ENCODE data around the gene LATS2. TPM values are rescaled to one million over a fixed set of nuclear protein-coding genes. Genes with fewer than 3 reads are reported as not detected.
"Not testable (repeated sequence)": the region's sequence is repeated elsewhere in the genome, so short reads cannot be mapped to it uniquely, and the experiment has no call there.

Gene LATS2
- polyA plus RNA-seq, 4 donors = 23.6 to 28.3 (median 25.9) TPM

DNA sequence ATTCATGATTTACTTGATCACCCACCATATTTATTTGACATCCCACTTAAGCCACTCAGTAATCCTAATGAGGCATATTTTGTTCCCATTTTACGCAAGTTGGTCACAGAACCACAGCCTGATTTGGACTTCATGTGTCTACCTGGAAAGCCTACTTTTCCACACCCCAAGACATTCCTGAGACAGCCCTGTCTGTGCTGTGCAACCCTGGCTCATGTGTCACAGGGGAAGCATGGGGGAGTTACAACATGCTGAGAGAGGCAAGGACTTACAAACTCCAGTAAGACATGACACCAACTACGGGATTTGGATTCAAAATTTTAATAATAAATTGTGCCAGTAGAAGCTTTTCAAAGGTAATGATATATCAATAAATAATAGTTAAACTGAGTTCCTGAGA, 88.7 kb downstream of the LATS2 start:
- no peak for DNase-seq (ENCODE audit: low read depth in 4 of 4, low spot score in 2 of 4)

DNA sequence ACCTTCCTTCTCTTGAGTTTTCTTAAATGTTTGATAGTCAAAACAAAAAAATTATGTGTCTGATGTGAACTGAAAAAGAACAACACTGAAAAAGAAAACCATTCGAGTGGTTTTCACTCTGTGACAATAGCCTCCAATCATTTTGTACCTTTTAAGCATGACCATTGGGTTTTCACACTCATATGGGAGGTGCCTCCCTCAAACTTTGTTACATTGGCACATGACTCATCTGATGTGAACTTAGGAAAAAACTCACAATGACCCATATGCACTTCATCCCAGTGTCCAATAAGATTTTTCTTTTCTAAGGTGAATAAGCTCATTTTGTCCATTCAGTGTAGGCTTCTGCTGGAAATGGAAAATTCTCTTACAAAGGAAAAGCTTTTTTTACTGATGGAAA, 92.2 kb downstream of the LATS2 start:
- no peak for DNase-seq (ENCODE audit: low read depth in 4 of 4, low spot score in 2 of 4)

DNA sequence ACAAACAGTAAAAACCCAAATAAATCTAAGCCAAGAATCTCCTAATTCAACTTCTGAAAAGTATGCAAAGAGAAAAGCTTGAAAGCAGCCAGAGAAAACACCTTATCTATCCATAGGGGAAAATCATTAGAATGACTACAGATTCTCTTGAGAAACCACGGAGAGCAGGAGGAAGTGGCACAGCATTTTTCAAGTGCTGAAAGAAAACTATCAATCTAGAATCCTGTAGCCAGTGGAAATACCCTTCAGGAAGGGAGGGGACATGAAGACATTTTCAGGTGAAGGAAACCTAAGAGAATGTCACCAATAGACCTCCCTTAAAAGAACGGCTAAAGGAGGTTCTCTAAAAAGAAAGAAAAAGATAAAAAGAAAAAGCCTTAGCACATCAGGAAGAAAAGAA, 92.6 kb downstream of the LATS2 start:
- no peak for DNase-seq (ENCODE audit: low read depth in 4 of 4, low spot score in 2 of 4)

DNA sequence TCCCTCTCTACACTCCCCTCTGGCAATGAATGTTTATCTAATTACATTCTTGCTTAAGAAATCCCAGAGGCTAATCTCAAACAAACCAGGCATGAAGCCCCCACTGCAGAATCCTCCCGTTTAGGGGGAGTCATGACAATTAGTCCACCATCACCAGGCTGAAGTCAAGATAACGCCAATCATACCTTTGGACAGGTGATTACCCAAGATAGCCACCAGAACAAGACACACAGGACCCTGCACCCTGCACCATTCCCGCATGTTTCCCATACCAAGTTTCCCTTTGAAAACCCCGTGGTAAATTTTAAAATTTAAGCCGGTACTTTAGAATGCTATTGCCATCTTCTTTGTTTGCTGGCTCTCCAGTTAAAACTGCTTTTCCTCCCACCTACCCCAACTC, 94.0 kb downstream of the LATS2 start:
- no peak for DNase-seq (ENCODE audit: low read depth in 4 of 4, low spot score in 2 of 4)

DNA sequence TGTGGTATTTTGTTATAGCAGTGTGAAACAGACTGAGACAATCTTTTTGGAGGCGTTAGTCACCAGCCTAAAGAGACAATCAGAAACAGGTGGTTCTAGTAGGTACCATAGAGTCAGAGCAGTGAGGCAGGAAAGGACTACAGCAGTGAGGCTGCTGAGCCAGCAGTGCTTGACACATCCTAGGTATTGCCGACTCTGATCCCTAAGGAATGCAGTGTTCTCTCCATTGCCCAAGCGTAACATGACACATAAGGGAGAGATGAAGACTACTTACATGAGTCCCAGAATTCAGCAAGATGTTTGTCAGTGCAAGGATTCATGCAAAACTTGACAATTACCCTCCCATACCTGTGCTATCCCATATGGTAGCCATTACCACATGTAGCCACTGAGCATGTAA, 96.5 kb downstream of the LATS2 start:
- no peak for DNase-seq (ENCODE audit: low read depth in 4 of 4, low spot score in 2 of 4)

DNA sequence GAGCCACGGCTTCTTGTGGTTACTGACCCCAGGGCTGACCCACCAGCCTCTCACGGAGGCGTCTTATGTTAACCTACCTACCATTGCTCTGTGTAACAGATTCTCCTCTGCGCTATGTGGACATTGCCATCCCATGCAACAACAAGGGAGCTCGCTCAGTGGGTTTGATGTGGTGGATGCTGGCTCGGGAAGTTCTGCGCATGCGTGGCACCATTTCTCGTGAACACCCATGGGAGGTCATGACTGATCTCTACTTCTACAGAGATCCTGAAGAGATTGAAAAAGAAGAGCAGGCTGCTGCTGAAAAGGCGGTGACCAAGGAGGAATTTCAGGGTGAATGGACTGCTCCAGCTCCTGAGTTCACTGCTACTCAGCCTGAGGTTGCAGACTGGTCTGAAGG, 99.7 kb downstream of the LATS2 start:
- DNase-seq (ENCODE audit: low read depth in 4 of 4, low spot score in 2 of 4) = not testable (repeated sequence)

DNA sequence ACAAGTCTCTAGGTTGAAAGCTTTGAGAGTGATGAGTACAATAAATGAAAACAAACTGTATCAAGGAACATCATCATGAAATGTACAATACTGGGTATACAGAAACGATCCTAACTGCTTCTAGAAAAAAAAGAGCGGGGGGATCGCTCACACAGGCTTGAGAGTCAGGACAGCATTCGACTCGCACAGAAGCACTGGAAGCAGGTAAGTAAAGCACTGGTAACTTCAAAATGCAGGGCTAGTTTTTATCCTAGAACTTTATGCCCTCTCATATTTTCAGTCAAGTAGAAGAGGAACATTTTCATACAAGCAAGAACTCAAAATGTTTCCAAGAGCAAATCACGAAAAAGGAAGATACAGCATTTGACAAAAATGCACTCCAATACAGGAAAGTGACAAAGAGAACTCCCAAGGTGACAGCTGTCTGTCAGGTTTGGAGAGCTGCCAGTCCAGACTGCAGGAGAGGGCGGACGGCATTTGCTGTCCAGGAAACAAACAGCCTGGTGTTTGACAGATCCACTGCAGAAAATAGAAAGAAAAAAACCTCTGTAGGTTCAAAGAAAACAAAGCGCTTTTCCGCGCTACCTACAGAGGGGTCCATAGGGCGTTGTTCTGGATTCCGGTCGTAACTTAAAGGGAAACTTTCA, 100.6 kb downstream of the LATS2 start:
- DNase-seq (ENCODE audit: low read depth in 4 of 4, low spot score in 2 of 4) = no peak

DNA sequence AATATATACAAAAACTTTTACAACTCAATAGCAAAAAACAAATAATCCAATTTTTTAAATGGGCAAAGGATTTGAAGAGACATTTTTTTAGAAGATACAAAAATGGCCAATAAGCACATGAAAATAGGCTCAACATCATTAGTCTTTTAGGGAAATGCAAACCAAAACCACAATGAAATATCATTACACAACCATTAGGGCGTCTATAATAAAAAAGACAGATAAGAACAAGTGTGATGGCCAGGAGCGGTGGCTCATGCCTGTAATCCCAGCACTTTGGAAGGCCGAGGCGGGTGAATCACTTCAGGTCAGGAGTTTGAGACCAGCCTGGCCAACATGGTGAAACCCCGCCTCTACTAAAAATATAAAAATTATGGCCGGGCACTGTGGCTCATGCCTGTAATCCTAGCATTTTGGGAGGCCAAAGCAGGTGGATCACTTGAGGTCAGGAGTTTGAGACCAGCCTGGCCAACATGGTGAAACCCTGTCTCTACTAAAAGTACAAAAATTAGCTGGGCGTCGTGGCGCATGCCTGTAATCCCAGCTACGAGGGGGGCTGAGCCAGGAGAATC, 104.3 kb downstream of the LATS2 start:
- not testable (repeated sequence) for DNase-seq (ENCODE audit: low read depth in 4 of 4, low spot score in 2 of 4)

DNA sequence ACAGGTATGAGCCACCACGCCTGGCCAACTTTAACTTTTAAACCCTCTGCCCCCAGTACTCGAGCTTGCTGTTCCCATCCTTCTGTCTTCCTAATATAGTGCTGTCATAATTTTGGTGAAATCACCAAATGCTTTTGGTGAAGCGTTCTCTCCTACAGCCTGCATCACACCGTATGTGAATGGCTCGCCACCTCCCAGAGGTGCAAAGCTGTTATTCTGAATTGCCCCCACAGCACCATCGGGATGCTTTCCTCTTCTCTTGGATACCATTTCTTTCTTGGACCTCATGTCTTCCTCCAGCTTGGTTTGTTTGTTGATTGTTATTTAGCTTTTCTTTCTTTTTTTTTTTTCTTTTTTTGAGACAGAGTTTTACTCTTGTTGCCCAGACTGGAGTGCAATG, 105.9 kb downstream of the LATS2 start:
- DNase-seq (ENCODE audit: low read depth in 4 of 4, low spot score in 2 of 4) = no peak

DNA sequence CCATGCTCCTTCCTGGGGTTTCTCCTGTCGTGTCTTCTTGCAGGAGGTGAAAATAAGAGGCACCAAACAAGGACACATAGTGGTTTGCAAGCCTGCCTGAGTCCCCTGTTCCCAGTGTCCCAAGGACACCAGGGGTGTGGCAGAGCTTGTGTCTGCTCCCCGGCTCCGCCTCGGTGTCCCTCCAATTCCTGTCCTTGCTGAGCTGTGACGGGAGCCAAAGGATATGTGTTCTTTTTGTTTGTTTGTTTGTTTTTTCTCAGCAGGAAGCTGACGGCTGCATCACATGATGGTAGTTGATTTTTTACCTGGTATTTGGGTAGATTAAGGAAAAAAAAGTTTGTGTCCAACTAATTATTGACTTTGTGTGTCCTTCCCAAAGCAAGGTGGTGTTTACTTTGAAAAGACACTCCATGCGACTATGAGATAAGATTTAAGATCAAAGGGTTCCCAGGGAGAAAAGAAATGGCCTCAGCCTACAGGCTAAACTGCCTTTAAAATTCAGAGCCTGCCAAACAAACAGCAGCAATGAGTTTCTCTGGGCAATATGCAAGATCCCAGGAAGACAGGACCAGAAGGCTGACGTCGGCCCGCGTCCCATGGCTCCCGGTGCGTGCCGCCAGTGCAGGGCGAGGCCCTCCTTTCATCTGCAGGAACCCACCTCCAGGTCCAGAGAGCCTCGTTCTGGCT, 108.0 kb downstream of the LATS2 start:
- no peak for DNase-seq (ENCODE audit: low read depth in 4 of 4, low spot score in 2 of 4)

DNA sequence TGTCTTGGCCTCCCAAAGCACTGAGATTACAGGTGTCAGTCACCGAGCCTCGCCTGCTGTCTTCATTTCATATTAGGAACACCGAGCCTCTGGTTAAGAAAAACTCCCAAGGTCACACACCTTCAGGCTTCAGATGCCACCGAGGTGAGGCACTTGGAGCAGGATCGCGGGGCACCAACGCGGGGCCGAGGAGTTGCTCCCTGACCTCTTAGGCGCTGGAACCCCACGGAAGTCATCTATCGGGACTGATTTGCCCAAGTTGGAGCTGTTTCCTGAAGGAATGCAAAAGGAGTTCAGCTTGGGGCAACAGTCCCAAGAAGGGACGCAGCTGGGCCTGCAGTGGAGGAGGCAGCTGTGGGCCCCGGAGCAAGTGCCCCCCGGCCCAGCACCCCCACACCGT, 108.5 kb downstream of the LATS2 start:
- no peak for DNase-seq (ENCODE audit: low read depth in 4 of 4, low spot score in 2 of 4)

DNA sequence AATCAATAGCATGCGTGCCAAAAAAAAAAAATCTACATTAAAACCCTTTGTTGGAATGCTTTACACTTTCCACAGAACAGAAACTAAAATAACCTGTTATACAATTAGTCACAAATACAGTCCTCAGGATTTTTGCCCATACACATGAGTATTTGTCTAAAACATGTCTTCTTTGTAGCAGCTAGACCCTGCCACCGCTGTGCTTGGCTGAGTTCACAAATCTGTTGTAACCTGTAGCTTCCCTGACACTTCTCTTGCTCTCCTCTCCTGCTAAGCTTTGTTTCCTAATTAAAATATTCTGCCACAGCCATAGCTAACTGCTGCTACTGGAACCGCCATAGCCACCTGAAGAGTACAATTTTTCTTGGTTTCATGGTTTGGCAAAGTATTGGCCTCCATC, 113.4 kb downstream of the LATS2 start:
- DNase-seq (ENCODE audit: low read depth in 4 of 4, low spot score in 2 of 4) = not testable (repeated sequence)

DNA sequence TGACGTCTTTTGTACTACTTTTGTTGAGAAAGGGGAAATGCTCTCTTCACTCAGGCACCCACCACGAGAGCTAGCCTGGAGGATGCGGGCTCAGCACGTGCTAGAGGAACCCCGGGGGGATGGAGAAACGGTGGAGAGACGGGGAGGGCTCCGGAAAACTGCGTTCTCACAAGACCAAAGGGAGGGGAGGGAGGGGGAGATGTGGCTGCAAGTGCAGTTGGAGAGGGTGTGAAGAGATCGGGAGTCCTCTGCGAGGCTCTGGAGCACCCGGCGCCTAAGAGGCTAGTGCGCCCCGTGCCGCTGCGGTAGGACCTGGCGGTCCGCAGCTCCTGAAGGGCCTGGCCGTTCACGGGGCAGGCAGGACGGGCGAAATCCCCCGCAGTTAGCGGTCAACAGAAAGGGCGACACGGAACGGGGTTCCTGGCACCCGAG, 115.4 kb downstream of the LATS2 start:
- no peak for DNase-seq (ENCODE audit: low read depth in 4 of 4, low spot score in 2 of 4)

DNA sequence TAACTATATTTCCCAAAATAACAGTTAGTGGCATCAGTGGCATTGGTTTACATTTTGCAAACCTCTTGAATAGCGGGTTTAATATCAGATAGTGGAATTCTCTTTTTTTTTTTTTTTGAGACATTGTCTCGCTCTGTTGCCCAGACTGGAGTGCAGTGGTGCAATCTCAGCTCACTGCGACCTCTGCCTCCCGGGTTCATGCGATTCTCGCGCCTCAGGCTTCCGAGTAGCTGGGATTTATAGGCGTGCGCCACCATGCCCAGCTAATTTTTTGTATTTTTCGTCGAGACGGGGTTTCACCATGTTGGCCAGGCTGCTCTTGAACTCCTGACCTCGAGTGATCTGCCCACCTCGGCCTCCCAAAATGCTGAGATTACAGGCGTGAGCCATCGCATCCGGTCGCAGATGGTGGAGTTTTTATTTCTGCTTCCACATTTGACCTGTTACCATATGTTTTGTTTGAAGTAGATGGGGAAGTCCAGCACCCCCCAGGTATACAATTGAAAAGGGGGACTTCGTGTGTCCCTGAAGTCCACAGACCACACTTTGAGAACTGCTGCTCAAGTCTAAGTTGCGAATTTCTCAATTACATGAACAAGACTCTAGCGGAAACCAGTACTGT, 118.3 kb downstream of the LATS2 start:
- no peak for DNase-seq (ENCODE audit: low read depth in 4 of 4, low spot score in 2 of 4)

DNA sequence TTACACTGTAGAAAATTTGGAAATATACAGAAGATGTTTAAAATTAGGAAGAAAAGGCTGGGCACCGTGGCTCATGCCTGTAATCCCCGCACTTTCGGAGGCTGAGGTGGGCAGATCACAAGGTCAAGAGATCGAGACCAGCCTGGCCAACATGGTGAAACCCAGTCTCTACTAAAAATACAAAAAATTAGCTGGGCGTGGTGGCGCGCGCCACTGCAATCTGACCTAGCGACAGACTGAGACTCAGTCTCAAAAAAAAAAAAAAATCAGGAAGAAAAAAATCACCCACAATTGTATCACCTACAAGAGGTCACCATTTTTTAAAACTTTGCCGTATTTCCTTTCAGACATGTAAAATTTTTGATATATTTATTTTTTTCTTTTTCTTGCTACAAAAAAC, 120.9 kb downstream of the LATS2 start:
- not testable (repeated sequence) for DNase-seq (ENCODE audit: low read depth in 4 of 4, low spot score in 2 of 4)

DNA sequence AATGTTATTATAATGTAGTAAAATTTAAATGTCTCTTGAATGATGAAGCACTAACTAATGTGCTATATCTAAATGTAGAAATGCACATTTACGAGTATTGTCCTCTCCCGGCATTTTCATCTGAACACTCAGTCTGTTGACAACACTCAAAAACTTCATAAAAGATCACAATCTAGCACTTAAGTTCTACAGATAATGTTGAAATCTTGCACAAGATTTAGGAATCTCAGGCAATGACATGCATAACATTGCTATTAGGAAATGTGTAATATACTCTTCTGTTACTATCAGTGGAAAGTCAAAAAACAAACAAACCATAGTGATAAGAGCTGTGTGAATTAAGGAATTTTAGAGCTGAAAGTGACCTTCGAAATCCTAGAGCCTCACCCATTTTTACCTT, 121.3 kb downstream of the LATS2 start:
- no peak for DNase-seq (ENCODE audit: low read depth in 4 of 4, low spot score in 2 of 4)

DNA sequence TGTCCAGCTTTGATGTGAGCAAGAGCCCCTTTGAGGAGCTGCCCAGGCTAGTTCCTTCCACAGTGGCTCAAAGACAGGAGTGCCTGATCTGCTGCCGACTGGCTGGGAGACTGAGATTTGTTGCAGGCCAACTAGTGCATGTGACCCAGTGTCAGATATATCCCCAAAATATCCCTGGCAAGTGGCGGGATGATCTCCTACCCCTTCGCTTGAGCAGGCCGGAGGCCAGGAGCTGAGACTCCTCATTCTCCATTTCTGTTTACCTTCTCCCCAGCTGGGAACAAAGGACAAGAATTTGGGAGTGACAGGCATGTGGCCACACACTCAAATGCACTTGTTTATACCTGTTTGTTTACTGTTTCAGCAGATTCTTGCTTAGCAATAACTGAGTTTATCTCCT, 121.7 kb downstream of the LATS2 start:
- no peak for DNase-seq (ENCODE audit: low read depth in 4 of 4, low spot score in 2 of 4)

DNA sequence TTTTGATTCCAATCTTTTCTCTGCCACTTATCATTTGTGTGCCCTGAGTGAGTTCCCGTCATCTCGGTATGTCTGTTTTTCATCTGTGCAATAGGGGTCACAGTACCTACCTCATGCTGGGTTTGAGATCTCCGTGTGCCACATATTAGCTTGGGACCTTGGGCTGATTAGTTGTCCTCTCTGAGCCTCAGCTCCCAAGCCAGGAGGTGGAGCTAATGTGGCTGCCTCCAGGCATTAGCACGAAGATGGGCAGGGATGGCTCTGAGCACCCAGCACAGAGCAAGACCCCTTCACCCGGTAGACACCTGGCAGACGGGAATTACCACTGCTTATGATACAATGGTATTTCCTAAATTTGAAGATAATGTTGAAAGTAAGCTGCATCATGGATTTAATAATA, 123.1 kb downstream of the LATS2 start:
- DNase-seq (ENCODE audit: low read depth in 4 of 4, low spot score in 2 of 4) = no peak

DNA sequence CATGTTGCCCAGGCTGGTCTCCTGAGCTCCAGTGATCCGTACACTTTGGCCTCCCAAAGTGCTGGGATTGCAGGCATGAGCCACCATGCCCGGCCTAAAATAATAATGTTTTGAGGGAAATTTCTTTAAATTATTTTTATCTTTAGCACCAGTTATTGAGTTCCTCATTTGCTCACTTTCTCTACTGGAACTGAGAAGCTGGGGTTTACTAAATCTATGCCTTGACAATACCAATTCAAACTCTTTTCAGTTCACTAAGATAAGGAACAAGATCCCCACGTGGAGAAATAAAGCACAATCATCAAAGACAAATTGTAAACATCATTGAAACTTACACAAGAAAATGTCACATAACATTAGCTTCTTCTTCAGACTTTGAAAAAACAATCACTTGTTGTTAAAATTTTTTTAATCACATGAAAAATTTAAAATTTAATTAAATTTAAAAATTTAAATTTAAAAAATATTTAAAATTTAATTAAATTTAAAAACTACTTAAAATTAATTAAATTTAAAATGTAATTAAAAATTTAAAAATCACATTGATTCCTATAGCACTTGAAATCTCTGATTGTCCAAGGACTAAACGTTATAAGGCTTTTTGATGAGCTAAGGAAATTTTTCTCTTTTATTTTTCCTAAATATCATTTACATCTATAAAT, 133.7 kb downstream of the LATS2 start:
- no peak for DNase-seq (ENCODE audit: low read depth in 4 of 4, low spot score in 2 of 4)

DNA sequence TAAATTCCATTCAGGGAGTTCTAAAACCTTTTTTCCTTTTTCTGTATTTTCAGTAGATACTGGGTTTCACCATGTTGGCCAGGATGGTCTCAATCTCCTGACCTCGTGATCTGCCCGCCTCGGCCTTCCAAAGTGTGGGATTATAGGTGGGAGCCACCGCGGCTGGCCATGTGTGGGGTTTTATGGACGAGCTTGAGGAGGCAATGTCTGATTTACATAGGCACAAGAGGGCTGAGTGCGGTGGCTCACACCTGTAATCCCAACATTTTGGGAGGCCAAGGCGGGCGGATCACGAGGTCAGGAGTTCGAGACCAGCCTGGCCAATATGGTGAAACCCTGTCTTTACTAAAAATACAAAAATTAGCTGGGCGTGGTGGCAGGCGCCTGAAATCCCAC, 136.0 kb downstream of the LATS2 start:
- DNase-seq (ENCODE audit: low read depth in 4 of 4, low spot score in 2 of 4) = not testable (repeated sequence)

DNA sequence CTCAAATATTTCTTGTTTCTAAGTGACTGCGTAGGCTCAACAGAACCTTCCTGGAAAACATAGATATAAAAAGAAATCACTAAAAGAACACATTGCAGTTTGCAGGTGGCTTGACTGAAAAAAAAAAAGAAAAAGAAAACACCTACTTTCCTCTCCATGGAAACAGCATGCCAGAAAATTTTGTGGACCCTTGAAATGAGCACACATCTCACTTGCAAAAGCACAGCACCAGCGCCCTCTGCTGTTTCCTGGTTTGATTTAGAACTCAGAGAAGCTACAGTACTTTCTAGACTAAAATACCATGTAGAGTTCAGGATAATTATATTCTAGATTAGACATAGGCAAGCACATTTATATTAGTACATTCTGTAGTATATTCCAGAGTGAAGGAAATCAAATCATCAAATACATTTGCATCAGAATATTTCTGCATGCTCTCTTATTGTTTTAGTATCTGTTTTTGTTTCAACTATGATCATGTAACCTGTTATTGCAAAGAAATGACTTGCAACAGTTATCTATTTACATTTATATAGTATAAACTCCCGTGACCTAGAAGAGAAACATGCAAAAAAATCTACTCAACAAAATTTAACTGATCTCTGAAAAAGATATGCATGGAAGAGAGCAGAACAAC, 136.5 kb downstream of the LATS2 start:
- peak in 3 of 4 donors; percentile 67 to 84 (median 68) for DNase-seq (ENCODE audit: low read depth in 4 of 4, low spot score in 2 of 4)
